ENCODE results near the gene TMEM184A. TPM values are rescaled to one million over a fixed set of nuclear protein-coding genes. Genes with fewer than 3 reads are reported as not detected.

TMEM184A gene
- polyA plus RNA-seq, 3 donors, result 3.6 to 5.6 (median 4.7) TPM

Other genes with a start within 250 kb of the TMEM184A start
- gene MICALL2, start 96.7 kb downstream of the TMEM184A start, polyA plus RNA-seq (ENCODE audit: insufficient read length in 3 of 3), result 1 to 10 TPM; 5.4 to 6.6 (median 5.8) TPM
- 10 to 100 TPM; 53.1 to 56.4 (median 54.7) TPM for gene INTS1, start 51.8 kb downstream of the TMEM184A start, polyA plus RNA-seq (ENCODE audit: insufficient read length in 3 of 3)
- 1 to 10 TPM; 6.0 to 7.2 (median 6.4) TPM for gene MAFK, start 25.5 kb downstream of the TMEM184A start, polyA plus RNA-seq (ENCODE audit: insufficient read length in 3 of 3)
- 10 to 100 TPM; 33.3 to 37.6 (median 37.2) TPM for gene PSMG3, start 13.8 kb upstream of the TMEM184A start, polyA plus RNA-seq (ENCODE audit: insufficient read length in 3 of 3)
- gene ELFN1, start 114.1 kb upstream of the TMEM184A start, polyA plus RNA-seq (ENCODE audit: insufficient read length in 3 of 3), result 10 to 100 TPM; 10.6 to 12.3 (median 11.8) TPM

Measured in right renal cortex interstitium (tissue), 3 donors.